HG03175 (cell line): Measurements from ENCODE around the gene SMARCA2.

Experiments used
- ATAC-seq: cut with Tn5 transposase; IDR thresholded peaks from one replicate; pipeline ENCODE4 v1.9.1; 2021; ENCODE audit warnings: mild to moderate bottlenecking, moderate library complexity; ENCODE audit not compliant: unreplicated experiment

Gene SMARCA2

GRCh38 chr9:2015581-2016407, 647 bp downstream of the SMARCA2 start:
- ATAC-seq = peak; percentile 1

GRCh38 chr9:2016408-2017330, 1.5 kb downstream of the SMARCA2 start:
- ATAC-seq = no peak

- peak; percentile 30 for ATAC-seq
Observed at GRCh38 chr9:2017331-2018161, 2.4 kb downstream of the SMARCA2 start.

GRCh38 chr9:2018162-2018643, 3.1 kb downstream of the SMARCA2 start:
- no peak for ATAC-seq

GRCh38 chr9:2018764-2019558, 3.8 kb downstream of the SMARCA2 start:
- ATAC-seq = no peak

- no peak for ATAC-seq
Observed at GRCh38 chr9:2019723-2020122, 4.6 kb downstream of the SMARCA2 start.

GRCh38 chr9:2021731-2022130, 6.6 kb downstream of the SMARCA2 start:
- no peak for ATAC-seq

- no peak for ATAC-seq
Observed at GRCh38 chr9:2022560-2022959, 7.4 kb downstream of the SMARCA2 start.

- peak; percentile 1 for ATAC-seq
Observed at GRCh38 chr9:2023042-2023441, 7.9 kb downstream of the SMARCA2 start.

GRCh38 chr9:2023532-2023931, 8.4 kb downstream of the SMARCA2 start:
- ATAC-seq = peak; percentile 74

- no peak for ATAC-seq
Observed at GRCh38 chr9:2024888-2025782, 10.0 kb downstream of the SMARCA2 start.

- no peak for ATAC-seq
Observed at GRCh38 chr9:2026220-2026997, 11.3 kb downstream of the SMARCA2 start.

- no peak for ATAC-seq
Observed at GRCh38 chr9:2027543-2028160, 12.5 kb downstream of the SMARCA2 start.

GRCh38 chr9:2028888-2029287, 13.7 kb downstream of the SMARCA2 start:
- no peak for ATAC-seq

GRCh38 chr9:2029666-2030170, 14.6 kb downstream of the SMARCA2 start:
- ATAC-seq = no peak

- no peak for ATAC-seq
Observed at GRCh38 chr9:2032234-2032633, 17.1 kb downstream of the SMARCA2 start.

- no peak for ATAC-seq
Observed at GRCh38 chr9:2036844-2037243, 21.7 kb downstream of the SMARCA2 start.
